PC-9 (cell line): ENCODE results near the gene KIAA0040. TPM values are rescaled to one million over a fixed set of nuclear protein-coding genes. Genes with fewer than 3 reads are reported as not detected.

Experiments used
- BruUV-seq: library from RNA; stranded (reverse); fragments of 400-500 nt; replicated peaks from 2 replicates; lab custom pipeline; 2021; lab: Mats Ljungman, UMichigan
- CTCF ChIA-PET: fragments of 300-600 bp; sonication (Branson Sonifier 250); formaldehyde crosslinking; loops from one replicate; lab custom pipeline; 2022; ENCODE audit warnings: antibody characterized with exemption; lab: Charles Lee
- POLR2A ChIA-PET: fragments of 300-600 bp; sonication (Branson Sonifier 250); formaldehyde crosslinking; loops from one replicate; lab custom pipeline; 2022; ENCODE audit warnings: antibody characterized with exemption; ENCODE audit not compliant: unreplicated experiment; lab: Charles Lee
- DNase-seq, 2 experiments: peaks; one replicate each; pipeline versions ENCODE4 v3.0.0 to v3.0.0-alpha.2; 2015 to 2022; ENCODE audit warnings: mixed read lengths in 1 of 2
- H2AFZ ChIP-seq: fragments of 200-600 bp; sonication (generic); 2 replicates; pipeline ENCODE4 v1.8.1; 2017; ENCODE audit warnings: antibody characterized with exemption
- H3F3A ChIP-seq: fragments of 200-600 bp; sonication (generic); 2 replicates; pipeline ENCODE4 v1.8.1; 2017; ENCODE audit warnings: antibody characterized with exemption, mild to moderate bottlenecking, low read depth; ENCODE audit not compliant: insufficient read depth
- H3K27ac ChIP-seq: fragments of 200-600 bp; sonication (generic); 2 replicates; pipeline ENCODE4 v1.6.1; 2016; ENCODE audit warnings: mixed run types
- H3K27me3 ChIP-seq: fragments of 200-600 bp; sonication (generic); 2 replicates; pipeline ENCODE4 v1.6.1; 2016; ENCODE audit warnings: low read depth, mixed run types; ENCODE audit not compliant: insufficient read depth
- H3K36me3 ChIP-seq: fragments of 200-600 bp; sonication (generic); 2 replicates; pipeline ENCODE4 v1.6.1; 2016; ENCODE audit warnings: low read depth, mixed run types
- H3K4me1 ChIP-seq: fragments of 200-600 bp; sonication (generic); replicated peaks from 2 replicates; pipeline ENCODE4 v1.6.1; 2016; ENCODE audit warnings: mixed run types; ENCODE audit not compliant: insufficient read depth
- H3K4me2 ChIP-seq: fragments of 200-600 bp; sonication (generic); 2 replicates; pipeline ENCODE4 v1.6.1; 2017; ENCODE audit warnings: mixed run types
- H3K4me3 ChIP-seq: fragments of 200-600 bp; sonication (generic); 2 replicates; pipeline ENCODE4 v1.6.1; 2016; ENCODE audit warnings: mixed run types
- H3K79me2 ChIP-seq: fragments of 200-600 bp; sonication (generic); 2 replicates; pipeline ENCODE4 v1.6.1; 2017; ENCODE audit warnings: low read depth, mixed run types
- H3K9me2 ChIP-seq: fragments of 200-600 bp; sonication (generic); 2 replicates; pipeline ENCODE4 v1.8.1; 2017; ENCODE audit warnings: mild to moderate bottlenecking; ENCODE audit not compliant: insufficient read depth
- H3K9me3 ChIP-seq: fragments of 200-600 bp; sonication (generic); 2 replicates; pipeline ENCODE4 v1.8.1; 2016; ENCODE audit warnings: low read depth; ENCODE audit not compliant: insufficient read depth
- H4K20me1 ChIP-seq: fragments of 200-600 bp; sonication (generic); 2 replicates; pipeline ENCODE4 v1.8.1; 2017; ENCODE audit not compliant: insufficient read depth
- CTCF ChIP-seq: fragments of 200-600 bp; sonication (generic); conservative IDR thresholded peaks from 2 replicates; pipeline ENCODE4 v1.6.1; 2017; ENCODE audit warnings: mixed run types, antibody characterized with exemption, mild to moderate bottlenecking, moderate library complexity
- EZH2 ChIP-seq: fragments of 200-600 bp; sonication (generic); IDR thresholded peaks from 2 replicates; pipeline ENCODE4 v1.8.0; 2017; ENCODE audit warnings: antibody characterized with exemption, low read depth
- intact Hi-C: fragments of 100-400 bp; cut with micrococcal nuclease; formaldehyde crosslinking; loops from one replicate; pipeline ENCODE4 v1.10.0; 2022; ENCODE audit not compliant: unreplicated experiment
- total RNA-seq: library from RNA; stranded (reverse); gene quantifications from 2 replicates; pipeline ENCODE4 v1.2.3, GENCODE V29; 2021

KIAA0040 gene
- total RNA-seq, 1 experiment from 2014 or later, result 8.8 TPM

- no peaks in the 10 kb centered on the region for H3K9me3 ChIP-seq
- ChIA-PET CTCF (no interaction called here), POLR2A (no interaction called here)
- no peak overlapping the region for H3K27ac ChIP-seq
- TF ChIP-seq EZH2 (no peak), CTCF (no peak)
- no peaks in the 10 kb centered on the region for H3K79me2 ChIP-seq
- BruUV-seq, result no TSS peak
- no peak overlapping the region for H3K4me3 ChIP-seq
- DNase-seq, result no peak
- H3K36me3 ChIP-seq, result no peaks in the 10 kb centered on the region
- peaks cover 10% of the 10 kb centered on the region for H3K4me1 ChIP-seq
- no peaks in the 10 kb centered on the region for H3K9me2 ChIP-seq
- no peaks in the 10 kb centered on the region for H3F3A ChIP-seq
- intact Hi-C loops, result no loop called here
- no peaks in the 10 kb centered on the region for H3K27me3 ChIP-seq
- no peaks in the 10 kb centered on the region for H4K20me1 ChIP-seq
- H2AFZ ChIP-seq, result no peak overlapping the region
- no peak overlapping the region for H3K4me2 ChIP-seq
Measured at GRCh38 chr1:175204330-175204729, 11.8 kb upstream of the KIAA0040 start.

GRCh38 chr1:175203570-175204068 is 11.0 kb upstream of the KIAA0040 start:
- no peaks in the 10 kb centered on the region for H4K20me1 ChIP-seq
- H3K27me3 ChIP-seq, result no peaks in the 10 kb centered on the region
- ChIA-PET POLR2A (no interaction called here), CTCF (no interaction called here)
- H3K4me2 ChIP-seq, result no peak overlapping the region
- H3K4me1 ChIP-seq, result peaks cover 14% of the 10 kb centered on the region
- no peaks in the 10 kb centered on the region for H3K9me2 ChIP-seq
- no peaks in the 10 kb centered on the region for H3K36me3 ChIP-seq
- no peaks in the 10 kb centered on the region for H3K9me3 ChIP-seq
- no peaks in the 10 kb centered on the region for H3K79me2 ChIP-seq
- no peak for TF ChIP-seq CTCF
- no peak for TF ChIP-seq EZH2
- intact Hi-C loops, result no loop called here
- H3F3A ChIP-seq, result peaks cover under 1% of the 10 kb centered on the region; the same call in 1 of the 2 replicates
- H2AFZ ChIP-seq, result no peak overlapping the region
- H3K4me3 ChIP-seq, result no peak overlapping the region
- no TSS peak for BruUV-seq
- no peak overlapping the region for H3K27ac ChIP-seq
- no peak for DNase-seq

GRCh38 chr1:175200678-175201521 is 8.3 kb upstream of the KIAA0040 start:
- DNase-seq, result no peak
- TF ChIP-seq EZH2 (no peak), CTCF (no peak)
- H3K79me2 ChIP-seq, result no peaks in the 10 kb centered on the region
- H3K4me3 ChIP-seq, result no peak overlapping the region
- H3K36me3 ChIP-seq, result no peaks in the 10 kb centered on the region
- no peak overlapping the region for H2AFZ ChIP-seq
- no peaks in the 10 kb centered on the region for H4K20me1 ChIP-seq
- peaks cover 19% of the 10 kb centered on the region for H3F3A ChIP-seq
- H3K4me1 ChIP-seq, result peaks cover 21% of the 10 kb centered on the region
- H3K4me2 ChIP-seq, result no peak overlapping the region
- BruUV-seq, result no TSS peak
- H3K27ac ChIP-seq, result no peak overlapping the region
- intact Hi-C loops, result no loop called here
- POLR2A ChIA-PET, result no interaction called here
- no peaks in the 10 kb centered on the region for H3K27me3 ChIP-seq
- CTCF ChIA-PET, result no interaction called here
- H3K9me3 ChIP-seq, result no peaks in the 10 kb centered on the region
- H3K9me2 ChIP-seq, result no peaks in the 10 kb centered on the region
